Karpas-422 (cell line): Measurements from ENCODE around the gene CNIH3. TPM values are rescaled to one million over a fixed set of nuclear protein-coding genes. Genes with fewer than 3 reads are reported as not detected.

Experiments
- DNase-seq: peaks from one replicate; pipeline ENCODE4 v3.0.0-alpha.2; 2015
- H2AFZ ChIP-seq: fragments of 200-600 bp; sonication (generic); 2 replicates; pipeline ENCODE4 v1.6.1; 2014; ENCODE audit warnings: antibody characterized with exemption, low read length, mixed read lengths
- H3K27ac ChIP-seq: fragments of 200-600 bp; sonication (generic); 2 replicates; pipeline ENCODE4 v1.5.1; 2014; ENCODE audit warnings: mild to moderate bottlenecking, low read length, moderate library complexity
- H3K27me3 ChIP-seq: fragments of 200-600 bp; sonication (generic); 2 replicates; pipeline ENCODE4 v1.6.1; 2014; ENCODE audit warnings: low read length, mixed read lengths
- H3K36me3 ChIP-seq: fragments of 200-600 bp; sonication (generic); 2 replicates; pipeline ENCODE4 v1.6.1; 2014; ENCODE audit warnings: low read length, mixed read lengths; ENCODE audit not compliant: insufficient read depth
- H3K4me1 ChIP-seq: fragments of 200-600 bp; sonication (generic); 2 replicates; pipeline ENCODE4 v1.6.1; 2014; ENCODE audit warnings: mild to moderate bottlenecking, low read length, mixed read lengths
- H3K4me2 ChIP-seq: fragments of 200-600 bp; sonication (generic); 2 replicates; pipeline ENCODE4 v1.6.1; 2014; ENCODE audit warnings: low read length, low read depth, mild to moderate bottlenecking; ENCODE audit not compliant: poor library complexity, severe bottlenecking
- H3K4me3 ChIP-seq: fragments of 200-600 bp; sonication (generic); 2 replicates; pipeline ENCODE4 v1.5.1; 2014; ENCODE audit warnings: mild to moderate bottlenecking, antibody characterized with exemption, low read length, mixed read lengths
- H3K79me2 ChIP-seq: fragments of 200-600 bp; sonication (generic); 2 replicates; pipeline ENCODE4 v1.6.1; 2014; ENCODE audit warnings: mild to moderate bottlenecking, low read length, mixed read lengths
- H3K9ac ChIP-seq: fragments of 200-600 bp; sonication (generic); 2 replicates; pipeline ENCODE4 v1.6.0; 2014; ENCODE audit warnings: low read length
- H3K9me2 ChIP-seq: fragments of 200-600 bp; sonication (generic), shearing (Covaris generic); replicated peaks from 2 replicates; pipeline ENCODE4 v1.6.0; 2014; ENCODE audit warnings: mild to moderate bottlenecking, low read length, moderate library complexity; ENCODE audit not compliant: insufficient read depth
- H3K9me3 ChIP-seq: fragments of 300-700, 200-600 bp; sonication (generic); 2 replicates; pipeline ENCODE4 v1.6.1; 2014; ENCODE audit warnings: low read length, mixed read lengths
- H4K20me1 ChIP-seq: fragments of 200-600 bp; sonication (generic); 2 replicates; pipeline ENCODE4 v1.6.1; 2014; ENCODE audit warnings: mild to moderate bottlenecking, antibody characterized with exemption, low read length, low read depth; ENCODE audit not compliant: insufficient read depth
- total RNA-seq: library from RNA; depleted of rRNA; stranded (reverse); fragments of >200 nt; shearing (Covaris generic); gene quantifications from 2 replicates; pipeline ENCODE4 v1.2.3, GENCODE V29; 2014; ENCODE audit warnings: low replicate concordance; rRNA removed

Gene CNIH3
- total RNA-seq, 1 experiment from 2014 or later: 4.7 TPM

GRCh38 chr1:224785040-224785328, 168.9 kb downstream of the CNIH3 start:
- H3K27ac ChIP-seq: no peak overlapping the region
- no peak overlapping the region for H3K9ac ChIP-seq
- no peak overlapping the region for H3K4me3 ChIP-seq
- no peaks in the 10 kb centered on the region for H3K9me2 ChIP-seq
- no peak overlapping the region for H3K4me2 ChIP-seq
- H2AFZ ChIP-seq: no peak overlapping the region
- H4K20me1 ChIP-seq: no peaks in the 10 kb centered on the region
- DNase-seq: no peak
- H3K79me2 ChIP-seq: no peaks in the 10 kb centered on the region
- H3K36me3 ChIP-seq: no peaks in the 10 kb centered on the region
- H3K27me3 ChIP-seq: no peaks in the 10 kb centered on the region
- no peaks in the 10 kb centered on the region for H3K9me3 ChIP-seq
- H3K4me1 ChIP-seq: no peaks in the 10 kb centered on the region

- H3K9me2 ChIP-seq: no peaks in the 10 kb centered on the region
Observed at GRCh38 chr1:224785622-224786021, 169.5 kb downstream of the CNIH3 start.

GRCh38 chr1:224786533-224787250, 170.6 kb downstream of the CNIH3 start:
- H3K4me3 ChIP-seq: no peak overlapping the region
- no peak for DNase-seq
- H4K20me1 ChIP-seq: no peaks in the 10 kb centered on the region
- H3K27me3 ChIP-seq: no peaks in the 10 kb centered on the region
- no peak overlapping the region for H2AFZ ChIP-seq
- no peaks in the 10 kb centered on the region for H3K4me1 ChIP-seq
- no peak overlapping the region for H3K9ac ChIP-seq
- H3K9me3 ChIP-seq: no peaks in the 10 kb centered on the region
- H3K36me3 ChIP-seq: no peaks in the 10 kb centered on the region
- H3K27ac ChIP-seq: no peak overlapping the region
- no peak overlapping the region for H3K4me2 ChIP-seq
- no peaks in the 10 kb centered on the region for H3K79me2 ChIP-seq
- no peaks in the 10 kb centered on the region for H3K9me2 ChIP-seq

More at GRCh38 chr1:224785622-224786021, 169.5 kb downstream of the CNIH3 start:
- Histone ChIP-seq H3K27me3 (no peaks in the 10 kb centered on the region), H3K4me3 (no peak overlapping the region), H3K9ac (no peak overlapping the region), H3K36me3 (no peaks in the 10 kb centered on the region), H3K9me3 (no peaks in the 10 kb centered on the region), H3K4me2 (no peak overlapping the region), H3K79me2 (no peaks in the 10 kb centered on the region), H2AFZ (no peak overlapping the region), H4K20me1 (no peaks in the 10 kb centered on the region), H3K27ac (no peak overlapping the region), H3K4me1 (no peaks in the 10 kb centered on the region)
- no peak for DNase-seq

- H3K9ac ChIP-seq: no peak overlapping the region
- H3K4me3 ChIP-seq: no peak overlapping the region
- H3K27ac ChIP-seq: no peak overlapping the region
- H2AFZ ChIP-seq: no peak overlapping the region
- no peaks in the 10 kb centered on the region for H3K4me1 ChIP-seq
- DNase-seq: no peak
- no peaks in the 10 kb centered on the region for H3K9me2 ChIP-seq
- no peak overlapping the region for H3K4me2 ChIP-seq
- no peaks in the 10 kb centered on the region for H3K27me3 ChIP-seq
- no peaks in the 10 kb centered on the region for H3K79me2 ChIP-seq
- H4K20me1 ChIP-seq: no peaks in the 10 kb centered on the region
- H3K36me3 ChIP-seq: no peaks in the 10 kb centered on the region
- no peaks in the 10 kb centered on the region for H3K9me3 ChIP-seq
Observed at GRCh38 chr1:224789311-224789710, 173.2 kb downstream of the CNIH3 start.

Other genes with a start within 250 kb of the CNIH3 start
- gene WDR26, start 181.5 kb upstream of the CNIH3 start, total RNA-seq: 66.3 and 95.2 TPM in 2 replicates